Fibroblast of lung (primary cell): ENCODE measurements around the gene RETREG2. TPM values are rescaled to one million over a fixed set of nuclear protein-coding genes. Genes with fewer than 3 reads are reported as not detected.
A peak's percentile ranks its signal among the peaks of the same experiment; 100 is the strongest.

Experiments used
- DNase-seq, 2 donors: peaks; one replicate each; pipeline versions ENCODE4 v3.0.0 to v3.0.0-alpha.2; 2010; ENCODE audit warnings: low read depth in 2 of 2
- H2AFZ ChIP-seq: 2 replicates; pipeline ENCODE4 v1.5.1; 2012; ENCODE audit warnings: low read length, control low read depth, inconsistent platforms
- H3K27ac ChIP-seq: 2 replicates; pipeline ENCODE4 v1.5.1; 2011; ENCODE audit warnings: low read length, control low read depth; ENCODE audit not compliant: insufficient read depth
- H3K27me3 ChIP-seq: 2 replicates; pipeline ENCODE4 v1.5.1; 2011; ENCODE audit warnings: mild to moderate bottlenecking, low read length; ENCODE audit not compliant: control insufficient read depth, insufficient read depth
- H3K36me3 ChIP-seq: 2 replicates; pipeline ENCODE4 v1.5.1; 2011; ENCODE audit warnings: low read length; ENCODE audit not compliant: control insufficient read depth, insufficient read depth
- H3K4me1 ChIP-seq: 2 replicates; pipeline ENCODE4 v1.5.1; 2011; ENCODE audit warnings: low read length; ENCODE audit not compliant: control insufficient read depth, insufficient read depth; ENCODE audit errors: extremely low read depth
- H3K4me2 ChIP-seq: 2 replicates; pipeline ENCODE4 v1.5.1; 2011; ENCODE audit warnings: low read length, control low read depth; ENCODE audit not compliant: insufficient read depth; ENCODE audit errors: extremely low read depth
- H3K4me3 ChIP-seq, 4 experiments: fragments of 200-600 bp in 1 of 4; sonication (generic) in 1 of 4; replicated peaks in 1 of 4; 2 replicates each; pipeline ENCODE4 v1.5.1; 2011 to 2016; ENCODE audit warnings: low read length in 4 of 4, low read depth in 3 of 4, mild to moderate bottlenecking in 3 of 4, control low read depth in 2 of 4, inconsistent platforms in 1 of 4, mixed read lengths in 1 of 4; ENCODE audit not compliant: insufficient read depth in 1 of 4; ENCODE audit errors: control extremely low read depth in 1 of 4
- H3K79me2 ChIP-seq: 2 replicates; pipeline ENCODE4 v1.5.1; 2012; ENCODE audit warnings: mild to moderate bottlenecking, low read length, inconsistent platforms; ENCODE audit not compliant: control insufficient read depth, insufficient read depth
- H3K9ac ChIP-seq: 2 replicates; pipeline ENCODE4 v1.5.1; 2011; ENCODE audit warnings: mild to moderate bottlenecking, low read length, control low read depth; ENCODE audit not compliant: insufficient read depth
- H3K9me3 ChIP-seq: 2 replicates; pipeline ENCODE4 v1.5.1; 2012; ENCODE audit warnings: low read depth, low read length; ENCODE audit not compliant: control insufficient read depth, insufficient read depth
- H4K20me1 ChIP-seq: 2 replicates; pipeline ENCODE4 v1.5.1; 2011; ENCODE audit warnings: low read length; ENCODE audit not compliant: control insufficient read depth, insufficient read depth; ENCODE audit errors: extremely low read depth
- EZH2 ChIP-seq: IDR thresholded peaks from 2 replicates; pipeline ENCODE4 v1.5.1; 2012; ENCODE audit warnings: low read length, control low read depth, mild to moderate bottlenecking; ENCODE audit errors: missing control alignments
- polyA plus RNA-seq, 2 donors: library from polyadenylated mRNA; depleted of rRNA in 1 of 2; stranded (reverse) in 1 of 2; unstranded in 1 of 2; fragments of >200 nt; gene quantifications; 2 replicates each; pipeline ENCODE4 v1.2.1, GENCODE V29; 2011 to 2012; ENCODE audit warnings: missing spikeins in 1 of 2
- total RNA-seq: library from RNA; depleted of rRNA; stranded (reverse); fragments of >200 nt; gene quantifications from 2 replicates; pipeline ENCODE4 v1.2.1, GENCODE V29; 2014
- TF ChIP-seq, protein P1 (sequence below), 2 donors: IDR thresholded peaks in 1 of 2; conservative IDR thresholded peaks in 1 of 2; 1 replicate in 1 of 2; 2 replicates in 1 of 2; pipeline ENCODE4 v1.5.1; 2011 to 2012; ENCODE audit warnings: low read length in 2 of 2, control low read depth in 1 of 2, inconsistent platforms in 1 of 2, low read depth in 1 of 2, mild to moderate bottlenecking in 1 of 2

Gene RETREG2
- total and polyA plus RNA-seq, 2 donors (not counting 1 experiment from before 2014, with no cell fraction given), result 64.6 to 88.7 TPM

GRCh38 chr2:219161097-219161496 is 17.0 kb upstream of the RETREG2 start:
- H3K4me2 ChIP-seq, result peak overlapping the region; percentile 72
- TF ChIP-seq, protein P1, sequence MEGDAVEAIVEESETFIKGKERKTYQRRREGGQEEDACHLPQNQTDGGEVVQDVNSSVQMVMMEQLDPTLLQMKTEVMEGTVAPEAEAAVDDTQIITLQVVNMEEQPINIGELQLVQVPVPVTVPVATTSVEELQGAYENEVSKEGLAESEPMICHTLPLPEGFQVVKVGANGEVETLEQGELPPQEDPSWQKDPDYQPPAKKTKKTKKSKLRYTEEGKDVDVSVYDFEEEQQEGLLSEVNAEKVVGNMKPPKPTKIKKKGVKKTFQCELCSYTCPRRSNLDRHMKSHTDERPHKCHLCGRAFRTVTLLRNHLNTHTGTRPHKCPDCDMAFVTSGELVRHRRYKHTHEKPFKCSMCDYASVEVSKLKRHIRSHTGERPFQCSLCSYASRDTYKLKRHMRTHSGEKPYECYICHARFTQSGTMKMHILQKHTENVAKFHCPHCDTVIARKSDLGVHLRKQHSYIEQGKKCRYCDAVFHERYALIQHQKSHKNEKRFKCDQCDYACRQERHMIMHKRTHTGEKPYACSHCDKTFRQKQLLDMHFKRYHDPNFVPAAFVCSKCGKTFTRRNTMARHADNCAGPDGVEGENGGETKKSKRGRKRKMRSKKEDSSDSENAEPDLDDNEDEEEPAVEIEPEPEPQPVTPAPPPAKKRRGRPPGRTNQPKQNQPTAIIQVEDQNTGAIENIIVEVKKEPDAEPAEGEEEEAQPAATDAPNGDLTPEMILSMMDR (conservative IDR thresholded peaks at IDR 0.05 in 1 of 2, IDR thresholded peaks at IDR 0.05 in 1 of 2; ENCODE audit: low read depth in 1 of 2, low read length in 2 of 2), result no peak
- TF ChIP-seq EZH2, result no peak
- peak overlapping the region; percentile 54 to 79 (median 64) for H3K4me3 ChIP-seq
- peaks cover 4% of the 10 kb centered on the region for H3K4me1 ChIP-seq
- H3K9ac ChIP-seq, result peak overlapping the region; percentile 83
- H3K27ac ChIP-seq, result peak overlapping the region; percentile 71
- no peaks in the 10 kb centered on the region for H3K79me2 ChIP-seq
- no peaks in the 10 kb centered on the region for H3K27me3 ChIP-seq
- no peak overlapping the region for H2AFZ ChIP-seq
- H3K36me3 ChIP-seq, result no peaks in the 10 kb centered on the region
- no peaks in the 10 kb centered on the region for H3K9me3 ChIP-seq
- no peaks in the 10 kb centered on the region for H4K20me1 ChIP-seq
- DNase-seq, result no peak

DNA sequence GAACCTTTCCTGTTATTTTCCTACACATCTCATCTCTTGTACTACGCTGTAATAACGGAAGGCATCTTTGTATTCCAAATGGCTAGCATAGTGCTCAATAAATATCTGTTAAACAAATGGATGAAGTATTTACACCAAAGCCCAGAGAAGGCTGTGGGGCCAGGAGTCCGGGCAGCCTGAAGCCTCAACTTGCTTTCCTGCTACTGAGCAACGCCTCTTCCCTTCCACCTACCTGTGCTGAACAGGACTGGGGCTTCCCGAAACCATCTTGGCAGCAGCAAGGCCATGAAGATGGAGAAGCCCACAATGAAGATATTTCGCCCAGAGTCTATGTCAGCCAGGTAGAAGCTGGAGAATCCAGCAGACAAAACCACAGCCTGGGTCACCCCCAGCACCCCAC is 14.9 kb upstream of the RETREG2 start:
- no peaks in the 10 kb centered on the region for H3K36me3 ChIP-seq
- H3K79me2 ChIP-seq, result no peaks in the 10 kb centered on the region
- no peak for DNase-seq
- H2AFZ ChIP-seq, result no peak overlapping the region
- no peaks in the 10 kb centered on the region for H3K27me3 ChIP-seq
- H3K9me3 ChIP-seq, result no peaks in the 10 kb centered on the region
- H3K9ac ChIP-seq, result no peak overlapping the region
- peaks cover 4% of the 10 kb centered on the region for H3K4me1 ChIP-seq
- no peak overlapping the region for H3K4me2 ChIP-seq
- no peak overlapping the region for H3K4me3 ChIP-seq
- TF ChIP-seq EZH2, result no peak
- TF ChIP-seq, protein P1 (conservative IDR thresholded peaks at IDR 0.05 in 1 of 2, IDR thresholded peaks at IDR 0.05 in 1 of 2; ENCODE audit: low read depth in 1 of 2, low read length in 2 of 2), result no peak
- H4K20me1 ChIP-seq, result no peaks in the 10 kb centered on the region
- H3K27ac ChIP-seq, result no peak overlapping the region

DNA sequence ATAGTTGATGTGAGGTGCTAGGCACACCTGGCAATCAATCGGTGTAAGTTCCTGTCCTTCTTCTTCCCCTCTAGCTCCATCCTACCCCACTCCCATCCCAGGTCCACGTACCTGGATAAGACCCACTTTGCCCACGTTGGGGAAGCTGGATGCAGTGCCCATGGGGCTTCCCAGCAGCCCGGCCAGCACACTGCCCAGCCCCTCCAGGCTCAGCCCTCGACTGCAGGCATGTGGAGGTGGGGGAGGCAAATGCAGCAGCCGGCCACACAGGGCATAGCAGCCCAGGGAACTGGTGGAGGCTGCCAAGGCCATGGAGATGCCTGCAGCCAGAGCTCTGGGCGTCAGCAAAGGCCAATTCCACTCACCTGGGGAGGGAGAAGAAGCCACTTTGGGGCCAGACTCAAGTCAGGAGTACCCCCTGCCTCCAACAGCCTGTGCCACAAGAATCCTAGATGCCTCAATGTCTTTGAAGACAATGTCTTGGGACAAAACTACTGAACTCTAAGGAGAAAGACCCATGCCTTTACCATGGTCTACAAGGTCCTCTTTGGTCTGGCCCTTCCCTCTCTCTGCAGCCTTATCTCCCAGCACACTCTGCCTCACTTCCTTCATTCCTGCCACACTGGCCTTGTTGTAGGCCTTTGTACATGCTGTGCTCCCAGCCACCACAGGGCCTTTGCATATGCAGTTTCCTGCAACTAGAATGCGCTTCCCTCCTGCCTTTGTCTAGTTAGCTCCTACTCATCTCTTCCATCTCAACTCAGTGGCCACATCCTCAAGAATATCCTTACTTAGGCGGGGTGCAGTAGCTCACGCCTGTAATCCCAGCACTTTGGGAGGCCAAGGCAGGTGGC is 12.8 kb upstream of the RETREG2 start:
- TF ChIP-seq EZH2, result no peak
- TF ChIP-seq, protein P1 (conservative IDR thresholded peaks at IDR 0.05 in 1 of 2, IDR thresholded peaks at IDR 0.05 in 1 of 2; ENCODE audit: low read depth in 1 of 2, low read length in 2 of 2), result no peak
- no peak overlapping the region for H3K4me3 ChIP-seq
- H3K27me3 ChIP-seq, result no peaks in the 10 kb centered on the region
- no peaks in the 10 kb centered on the region for H3K79me2 ChIP-seq
- H4K20me1 ChIP-seq, result no peaks in the 10 kb centered on the region
- H3K4me2 ChIP-seq, result no peak overlapping the region
- H3K27ac ChIP-seq, result no peak overlapping the region
- H2AFZ ChIP-seq, result no peak overlapping the region
- H3K4me1 ChIP-seq, result peaks cover 4% of the 10 kb centered on the region
- no peaks in the 10 kb centered on the region for H3K9me3 ChIP-seq
- no peaks in the 10 kb centered on the region for H3K36me3 ChIP-seq
- no peak overlapping the region for H3K9ac ChIP-seq
- DNase-seq, result no peak
